IPS DF 19.7 (cell line): Measurements from ENCODE around the gene NUP37.
"Not testable (repeated sequence)": the region's sequence is repeated elsewhere in the genome, so short reads cannot be mapped to it uniquely, and the experiment has no call there.

Experiments
- DNase-seq: peaks from one replicate; pipeline ENCODE4 v3.0.0-alpha.2; 2013; ENCODE audit warnings: low read depth, low spot score

Gene NUP37

GRCh38 chr12:102119674-102120563 is at the start of gene NUP37, which contains the start of gene PARPBP:
Gene NUP37, minus strand, starts transcription at chr12:102120114. Its CDS starts 1,596 bp downstream, at chr12:102118518.
Gene PARPBP, plus strand, starts transcription at chr12:102120183. Its CDS starts 3,706 bp downstream, at chr12:102123889.
- DNase-seq, result peak; percentile 71

GRCh38 chr12:102167821-102168604 is 48.1 kb upstream of the NUP37 start:
- no peak for DNase-seq

- no peak for DNase-seq
Measured at GRCh38 chr12:102163383-102163782, 43.5 kb upstream of the NUP37 start.

- DNase-seq, result not testable (repeated sequence)
Measured at GRCh38 chr12:102155206-102155605, 35.3 kb upstream of the NUP37 start.

- not testable (repeated sequence) for DNase-seq
Measured at GRCh38 chr12:102147062-102147587, 27.2 kb upstream of the NUP37 start.

- no peak for DNase-seq
Measured at GRCh38 chr12:102144221-102144620, 24.3 kb upstream of the NUP37 start.

GRCh38 chr12:102142866-102143373 is 23.0 kb upstream of the NUP37 start:
- not testable (repeated sequence) for DNase-seq

GRCh38 chr12:102137619-102138018 is 17.7 kb upstream of the NUP37 start:
- DNase-seq, result not testable (repeated sequence)

- DNase-seq, result not testable (repeated sequence)
Measured at GRCh38 chr12:102131442-102131841, 11.5 kb upstream of the NUP37 start.

- DNase-seq, result not testable (repeated sequence)
Measured at GRCh38 chr12:102130720-102131119, 10.8 kb upstream of the NUP37 start.

GRCh38 chr12:102121328-102121727 is 1.4 kb upstream of the NUP37 start:
- DNase-seq, result not testable (repeated sequence)

- no peak for DNase-seq
Measured at GRCh38 chr12:102120886-102121285, 972 bp upstream of the NUP37 start.

- no peak for DNase-seq
Measured at GRCh38 chr12:102120564-102120873, 605 bp upstream of the NUP37 start.

GRCh38 chr12:102118874-102119273 is 1.0 kb downstream of the NUP37 start:
- no peak for DNase-seq

- DNase-seq, result no peak
Measured at GRCh38 chr12:102116392-102116791, 3.5 kb downstream of the NUP37 start.

GRCh38 chr12:102114212-102114611 is 5.7 kb downstream of the NUP37 start:
- no peak for DNase-seq

- no peak for DNase-seq
Measured at GRCh38 chr12:102110782-102111181, 9.1 kb downstream of the NUP37 start.

- DNase-seq, result no peak
Measured at GRCh38 chr12:102107970-102108369, 11.9 kb downstream of the NUP37 start.

GRCh38 chr12:102106905-102107304 is 13.0 kb downstream of the NUP37 start:
- no peak for DNase-seq

GRCh38 chr12:102096855-102097254 is 23.1 kb downstream of the NUP37 start:
- DNase-seq, result no peak

- DNase-seq, result no peak
Measured at GRCh38 chr12:102095677-102096263, 24.1 kb downstream of the NUP37 start.

- DNase-seq, result no peak
Measured at GRCh38 chr12:102093319-102093718, 26.6 kb downstream of the NUP37 start.
